DOHH2 (cell line): ENCODE results near the gene NAB2.

Experiments
- H3F3A ChIP-seq: fragments of 200-600 bp; sonication (generic), shearing (Covaris generic); 2 replicates; pipeline ENCODE4 v1.6.0; 2016; ENCODE audit warnings: antibody characterized with exemption, mild to moderate bottlenecking; ENCODE audit not compliant: control insufficient read depth, insufficient read depth
- H3K27ac ChIP-seq: fragments of 200-600 bp; sonication (generic); 2 replicates; pipeline ENCODE4 v1.5.1; 2014; ENCODE audit warnings: low read depth, mild to moderate bottlenecking, low read length, moderate library complexity
- H3K27me3 ChIP-seq: fragments of 200-600 bp; sonication (generic); 2 replicates; pipeline ENCODE4 v1.6.1; 2014; ENCODE audit warnings: mild to moderate bottlenecking, low read length, mixed read lengths; ENCODE audit not compliant: control insufficient read depth
- H3K36me3 ChIP-seq: fragments of 200-600 bp; sonication (generic); 2 replicates; pipeline ENCODE4 v1.6.1; 2014; ENCODE audit warnings: mild to moderate bottlenecking, low read length, moderate library complexity, mixed read lengths; ENCODE audit not compliant: control insufficient read depth
- H3K4me1 ChIP-seq: fragments of 200-600 bp; sonication (generic); 2 replicates; pipeline ENCODE4 v1.6.1; 2014; ENCODE audit warnings: mild to moderate bottlenecking, low read length, mixed read lengths; ENCODE audit not compliant: control insufficient read depth
- H3K4me2 ChIP-seq: fragments of 200-600 bp; sonication (generic); 2 replicates; pipeline ENCODE4 v1.6.0; 2014; ENCODE audit warnings: mild to moderate bottlenecking, low read length, moderate library complexity
- H3K4me3 ChIP-seq: fragments of 200-600 bp; sonication (generic); 2 replicates; pipeline ENCODE4 v1.5.1; 2014; ENCODE audit warnings: mild to moderate bottlenecking, low read length, mixed read lengths
- H3K79me2 ChIP-seq: fragments of 200-600 bp; sonication (generic); 2 replicates; pipeline ENCODE4 v1.6.1; 2014; ENCODE audit warnings: mild to moderate bottlenecking, low read length, mixed read lengths; ENCODE audit not compliant: control insufficient read depth
- H3K9me2 ChIP-seq: fragments of 200-600 bp; sonication (generic); replicated peaks from 2 replicates; pipeline ENCODE4 v1.6.1; 2014; ENCODE audit warnings: mild to moderate bottlenecking, low read length, mixed read lengths; ENCODE audit not compliant: control insufficient read depth
- H3K9me3 ChIP-seq: fragments of 200-600 bp; sonication (generic); 2 replicates; pipeline ENCODE4 v1.6.1; 2014; ENCODE audit warnings: antibody characterized with exemption, low read length, mixed read lengths; ENCODE audit not compliant: control insufficient read depth, insufficient read depth
- H4K20me1 ChIP-seq: fragments of 200-600 bp; sonication (generic); 2 replicates; pipeline ENCODE4 v1.6.0; 2014; ENCODE audit warnings: low read depth, mild to moderate bottlenecking, antibody characterized with exemption, low read length, moderate library complexity; ENCODE audit not compliant: control insufficient read depth, insufficient read depth
- EZH2phosphoT487 ChIP-seq: fragments of 200-600 bp; sonication (generic); IDR thresholded peaks from 2 replicates; pipeline ENCODE4 v1.6.1; 2017; ENCODE audit warnings: borderline replicate concordance, mild to moderate bottlenecking, antibody characterized with exemption, low read length, moderate library complexity, mixed read lengths
- TF ChIP-seq, protein P1 (sequence below): fragments of 200-600 bp; sonication (generic); IDR thresholded peaks from one replicate; pipeline ENCODE4 v1.5.1; 2014; ENCODE audit warnings: antibody characterized with exemption, mild to moderate bottlenecking, low read depth, low read length; ENCODE audit not compliant: poor library complexity, severe bottlenecking

NAB2 gene, protein sequence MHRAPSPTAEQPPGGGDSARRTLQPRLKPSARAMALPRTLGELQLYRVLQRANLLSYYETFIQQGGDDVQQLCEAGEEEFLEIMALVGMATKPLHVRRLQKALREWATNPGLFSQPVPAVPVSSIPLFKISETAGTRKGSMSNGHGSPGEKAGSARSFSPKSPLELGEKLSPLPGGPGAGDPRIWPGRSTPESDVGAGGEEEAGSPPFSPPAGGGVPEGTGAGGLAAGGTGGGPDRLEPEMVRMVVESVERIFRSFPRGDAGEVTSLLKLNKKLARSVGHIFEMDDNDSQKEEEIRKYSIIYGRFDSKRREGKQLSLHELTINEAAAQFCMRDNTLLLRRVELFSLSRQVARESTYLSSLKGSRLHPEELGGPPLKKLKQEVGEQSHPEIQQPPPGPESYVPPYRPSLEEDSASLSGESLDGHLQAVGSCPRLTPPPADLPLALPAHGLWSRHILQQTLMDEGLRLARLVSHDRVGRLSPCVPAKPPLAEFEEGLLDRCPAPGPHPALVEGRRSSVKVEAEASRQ

DNA sequence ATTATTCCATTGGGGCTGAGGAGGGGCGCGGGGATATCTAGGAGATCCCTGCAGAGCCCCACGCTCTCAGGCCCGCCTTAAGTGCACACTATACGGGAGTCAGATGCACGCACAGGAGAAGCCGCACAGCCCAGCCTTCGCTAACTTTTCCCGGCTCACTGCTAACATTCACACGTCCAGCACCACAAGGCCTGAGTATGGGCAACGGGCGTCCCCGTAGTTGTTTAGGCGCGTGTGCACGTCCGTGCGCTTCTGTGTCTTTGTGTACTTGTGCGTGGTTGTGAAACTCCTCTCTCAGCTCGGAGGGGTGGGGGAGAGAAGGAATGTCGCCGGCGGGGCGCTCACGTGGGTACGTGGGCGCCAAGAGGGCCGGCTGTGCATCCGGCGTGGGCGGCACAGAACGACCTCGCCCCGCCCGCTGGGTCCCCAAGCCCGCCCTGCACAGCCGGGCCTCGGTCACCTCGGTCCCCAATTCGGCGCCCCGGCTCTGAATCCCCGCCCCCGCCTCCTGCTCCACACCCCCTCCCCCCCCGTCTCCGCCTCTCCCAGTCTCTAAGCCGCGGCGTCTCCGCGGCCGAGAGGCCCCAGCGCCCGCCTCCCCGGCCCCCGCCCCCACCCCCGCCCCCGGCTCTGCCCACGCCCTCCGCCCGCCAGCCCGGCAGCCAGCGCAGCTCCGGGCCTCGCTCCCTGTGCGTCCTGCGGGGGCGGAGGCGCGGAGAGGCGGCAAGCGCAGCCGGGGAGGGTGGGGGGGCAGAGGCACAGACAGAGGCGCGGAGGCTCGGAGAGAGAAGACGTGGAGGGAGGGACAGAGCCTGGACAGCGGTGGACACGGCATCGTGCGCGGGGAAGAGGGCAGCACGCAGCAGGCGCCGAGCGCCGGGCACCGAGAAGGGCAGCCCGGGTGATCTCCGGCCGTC lies at the start of gene NAB2:
Gene NAB2, plus strand, starts transcription at position 761 of the 917 bp plus-strand sequence. CDS start 158 bp downstream, outside the sequence.
- Histone ChIP-seq H3F3A (peaks cover 26% of the 10 kb centered on the region), H3K27ac (peak within 1 kb of the TSS; percentile 91), H3K9me2 (no peaks in the 10 kb centered on the region), H3K79me2 (peaks cover 9% of the 10 kb centered on the region), H3K4me2 (peak within 1 kb of the TSS; percentile 100), H4K20me1 (no peaks in the 10 kb centered on the region), H3K36me3 (peaks cover 9% of the 10 kb centered on the region; the same call in 1 of the 2 replicates), H3K27me3 (no peaks in the 10 kb centered on the region), H3K4me1 (peaks cover 45% of the 10 kb centered on the region), H3K4me3 (peak within 1 kb of the TSS; percentile 87), H3K9me3 (no peaks in the 10 kb centered on the region)
- TF ChIP-seq EZH2phosphoT487 = no peak
- TF ChIP-seq, protein P1, sequence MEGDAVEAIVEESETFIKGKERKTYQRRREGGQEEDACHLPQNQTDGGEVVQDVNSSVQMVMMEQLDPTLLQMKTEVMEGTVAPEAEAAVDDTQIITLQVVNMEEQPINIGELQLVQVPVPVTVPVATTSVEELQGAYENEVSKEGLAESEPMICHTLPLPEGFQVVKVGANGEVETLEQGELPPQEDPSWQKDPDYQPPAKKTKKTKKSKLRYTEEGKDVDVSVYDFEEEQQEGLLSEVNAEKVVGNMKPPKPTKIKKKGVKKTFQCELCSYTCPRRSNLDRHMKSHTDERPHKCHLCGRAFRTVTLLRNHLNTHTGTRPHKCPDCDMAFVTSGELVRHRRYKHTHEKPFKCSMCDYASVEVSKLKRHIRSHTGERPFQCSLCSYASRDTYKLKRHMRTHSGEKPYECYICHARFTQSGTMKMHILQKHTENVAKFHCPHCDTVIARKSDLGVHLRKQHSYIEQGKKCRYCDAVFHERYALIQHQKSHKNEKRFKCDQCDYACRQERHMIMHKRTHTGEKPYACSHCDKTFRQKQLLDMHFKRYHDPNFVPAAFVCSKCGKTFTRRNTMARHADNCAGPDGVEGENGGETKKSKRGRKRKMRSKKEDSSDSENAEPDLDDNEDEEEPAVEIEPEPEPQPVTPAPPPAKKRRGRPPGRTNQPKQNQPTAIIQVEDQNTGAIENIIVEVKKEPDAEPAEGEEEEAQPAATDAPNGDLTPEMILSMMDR = no peak

DNA sequence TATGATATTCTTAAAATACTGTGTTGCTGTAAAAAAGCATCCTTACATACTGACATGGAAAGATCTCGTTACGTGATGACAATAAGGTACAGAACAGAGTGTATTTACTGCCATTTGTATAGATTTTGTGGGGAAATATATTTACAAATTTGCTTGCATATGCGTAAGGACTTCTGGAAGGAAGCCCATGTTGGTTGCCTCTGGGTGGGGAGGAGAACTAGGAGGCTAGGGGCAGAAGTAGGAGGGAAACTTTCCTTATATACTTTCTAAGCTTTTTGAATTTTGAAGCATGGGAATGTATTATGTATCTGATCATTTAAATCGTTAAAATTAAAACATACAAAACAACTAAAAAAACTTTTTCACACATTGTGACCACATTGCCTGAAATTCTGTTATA lies 48.7 kb upstream of the NAB2 start:
- H3K36me3 ChIP-seq = no peaks in the 10 kb centered on the region
- H3K27me3 ChIP-seq = peaks cover 24% of the 10 kb centered on the region; the same call in 1 of the 2 replicates
- no peak overlapping the region for H3K4me3 ChIP-seq
- TF ChIP-seq EZH2phosphoT487 = no peak
- TF ChIP-seq, protein P1 = no peak
- no peaks in the 10 kb centered on the region for H3K9me3 ChIP-seq
- no peaks in the 10 kb centered on the region for H3K4me1 ChIP-seq
- H3K79me2 ChIP-seq = no peaks in the 10 kb centered on the region
- no peak overlapping the region for H3K27ac ChIP-seq
- no peak overlapping the region for H3K4me2 ChIP-seq
- H3F3A ChIP-seq = no peaks in the 10 kb centered on the region
- H4K20me1 ChIP-seq = no peaks in the 10 kb centered on the region
- no peaks in the 10 kb centered on the region for H3K9me2 ChIP-seq

DNA sequence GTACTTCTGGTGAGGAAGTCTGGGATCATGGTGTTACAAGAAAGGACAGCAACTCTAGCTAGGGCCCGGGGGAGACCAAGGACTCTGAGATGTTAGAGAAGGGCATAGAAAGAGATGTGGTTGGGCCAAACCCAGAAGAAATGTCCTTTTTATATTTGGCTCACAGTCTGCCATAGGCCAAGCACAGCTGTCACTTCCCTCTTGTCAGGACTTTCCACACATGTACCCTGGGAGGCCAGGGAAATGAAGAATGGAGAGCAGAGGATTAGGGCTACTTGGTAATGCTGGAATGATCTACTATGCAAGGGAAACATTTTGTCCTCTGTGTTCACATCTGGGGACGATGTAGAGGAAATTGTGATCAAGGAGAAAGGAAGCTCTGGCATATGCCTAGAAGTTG lies 48.2 kb upstream of the NAB2 start:
- Histone ChIP-seq H3K4me3 (no peak overlapping the region), H3K4me2 (no peak overlapping the region), H3K9me2 (no peaks in the 10 kb centered on the region), H4K20me1 (no peaks in the 10 kb centered on the region), H3K36me3 (no peaks in the 10 kb centered on the region), H3K79me2 (no peaks in the 10 kb centered on the region), H3K27ac (no peak overlapping the region), H3K9me3 (no peaks in the 10 kb centered on the region), H3F3A (no peaks in the 10 kb centered on the region), H3K27me3 (peaks cover 24% of the 10 kb centered on the region; the same call in 1 of the 2 replicates), H3K4me1 (no peaks in the 10 kb centered on the region)
- TF ChIP-seq, protein P1 = no peak
- TF ChIP-seq EZH2phosphoT487 = no peak
